SK-N-SH treated with all-trans-retinoic acid at 6 μM for 48 hours (cell line): ENCODE results near the gene TMEM196.

Experiments used
- ATAC-seq: fragments of 200-7000 bp; cut with Tn5 transposase; 3 replicates; pipeline ENCODE4 v1.9.1; 2020; ENCODE audit warnings: mild to moderate bottlenecking, moderate library complexity
- CSDC2 ChIP-seq: fragments of 250-450 bp; sonication (Bioruptor Pico); IDR thresholded peaks from 2 replicates; pipeline ENCODE4 v1.5.0; 2020; ENCODE audit warnings: mild to moderate bottlenecking, moderate library complexity
- ESRRG ChIP-seq: fragments of 250-450 bp; sonication (Bioruptor Pico); IDR thresholded peaks from 2 replicates; pipeline ENCODE4 v1.6.1; 2021; ENCODE audit warnings: mild to moderate bottlenecking
- GLIS3 ChIP-seq: fragments of 250-450 bp; sonication (Bioruptor Pico); IDR thresholded peaks from 2 replicates; pipeline ENCODE4 v1.5.0; 2020; ENCODE audit warnings: mild to moderate bottlenecking, moderate library complexity
- ISL1 ChIP-seq: fragments of 250-450 bp; sonication (Bioruptor Pico); IDR thresholded peaks from 2 replicates; pipeline ENCODE4 v2.1.2; 2022; ENCODE audit warnings: mild to moderate bottlenecking, moderate library complexity
- OSR1 ChIP-seq: fragments of 250-450 bp; sonication (Bioruptor Pico); IDR thresholded peaks from 2 replicates; pipeline ENCODE4 v1.8.0; 2022; ENCODE audit warnings: moderate library complexity, mild to moderate bottlenecking, inconsistent platforms
- PPARA ChIP-seq: fragments of 250-450 bp; sonication (Bioruptor Pico); IDR thresholded peaks from 2 replicates; pipeline ENCODE4 v1.5.0; 2020; ENCODE audit warnings: mild to moderate bottlenecking, borderline replicate concordance
- RARB ChIP-seq: fragments of 250-450 bp; sonication (Bioruptor Pico); IDR thresholded peaks from 2 replicates; pipeline ENCODE4 v1.8.0; 2021; ENCODE audit warnings: mild to moderate bottlenecking, moderate library complexity
- SNAI2 ChIP-seq: fragments of 250-450 bp; sonication (Bioruptor Pico); IDR thresholded peaks from 2 replicates; pipeline ENCODE4 v1.5.0; 2020; ENCODE audit warnings: mild to moderate bottlenecking, moderate library complexity
- TCF4 ChIP-seq: fragments of 250-450 bp; sonication (Bioruptor Pico); IDR thresholded peaks from 2 replicates; pipeline ENCODE4 v1.8.0; 2021; ENCODE audit warnings: mild to moderate bottlenecking, moderate library complexity, borderline replicate concordance
- TOX ChIP-seq: fragments of 250-450 bp; sonication (Bioruptor Pico); IDR thresholded peaks from 2 replicates; pipeline ENCODE4 v1.8.0; 2021; ENCODE audit warnings: mild to moderate bottlenecking, moderate library complexity, borderline replicate concordance
- ZC3H10 ChIP-seq: fragments of 250-450 bp; sonication (Bioruptor Pico); IDR thresholded peaks from 2 replicates; pipeline ENCODE4 v1.5.1; 2021; ENCODE audit warnings: mild to moderate bottlenecking, moderate library complexity
- ZFP3 ChIP-seq: fragments of 250-450 bp; sonication (Bioruptor Pico); IDR thresholded peaks from 2 replicates; pipeline ENCODE4 v1.5.0; 2020; ENCODE audit warnings: mild to moderate bottlenecking, moderate library complexity
- ZFP30 ChIP-seq: fragments of 450-650 bp; formaldehyde crosslinking; IDR thresholded peaks from 2 replicates; pipeline ENCODE4 v1.5.0; 2022; ENCODE audit warnings: mild to moderate bottlenecking, moderate library complexity
- ZNF565 ChIP-seq: fragments of 450-650 bp; formaldehyde crosslinking; conservative IDR thresholded peaks from 2 replicates; pipeline ENCODE4 v1.5.0; 2020; ENCODE audit warnings: low read depth, mild to moderate bottlenecking, moderate library complexity
- ZNF70 ChIP-seq: fragments of 450-650 bp; formaldehyde crosslinking; IDR thresholded peaks from 2 replicates; pipeline ENCODE4 v1.5.0; 2020; ENCODE audit warnings: mild to moderate bottlenecking, moderate library complexity
- ZNF8 ChIP-seq: fragments of 450-650 bp; formaldehyde crosslinking; IDR thresholded peaks from 2 replicates; pipeline ENCODE4 v1.5.0; 2020; ENCODE audit warnings: mild to moderate bottlenecking, moderate library complexity
- TF ChIP-seq, protein P1 (sequence below): fragments of 250-450 bp; sonication (Bioruptor Pico); IDR thresholded peaks from 2 replicates; pipeline ENCODE4 v1.5.0; 2020; ENCODE audit warnings: mild to moderate bottlenecking, moderate library complexity
- TF ChIP-seq, protein P2 (sequence below): fragments of 250-450 bp; sonication (Bioruptor Pico); IDR thresholded peaks from 2 replicates; pipeline ENCODE4 v1.5.1; 2020; ENCODE audit warnings: low read depth, mild to moderate bottlenecking, moderate library complexity
- TF ChIP-seq, protein P3 (sequence below): fragments of 250-450 bp; sonication (Bioruptor Pico); IDR thresholded peaks from 2 replicates; pipeline ENCODE4 v1.8.0; 2021; ENCODE audit warnings: low read depth, mild to moderate bottlenecking, moderate library complexity, borderline replicate concordance
- TF ChIP-seq, protein P4 (sequence below): fragments of 250-450 bp; sonication (Bioruptor Pico); IDR thresholded peaks from 2 replicates; pipeline ENCODE4 v1.8.0; 2020; ENCODE audit warnings: mild to moderate bottlenecking, moderate library complexity, borderline replicate concordance
- TF ChIP-seq, protein P5 (sequence below): fragments of 250-450 bp; sonication (Bioruptor Pico); IDR thresholded peaks from 2 replicates; pipeline ENCODE4 v1.5.1; 2021; ENCODE audit warnings: mild to moderate bottlenecking, moderate library complexity

TMEM196 gene

DNA sequence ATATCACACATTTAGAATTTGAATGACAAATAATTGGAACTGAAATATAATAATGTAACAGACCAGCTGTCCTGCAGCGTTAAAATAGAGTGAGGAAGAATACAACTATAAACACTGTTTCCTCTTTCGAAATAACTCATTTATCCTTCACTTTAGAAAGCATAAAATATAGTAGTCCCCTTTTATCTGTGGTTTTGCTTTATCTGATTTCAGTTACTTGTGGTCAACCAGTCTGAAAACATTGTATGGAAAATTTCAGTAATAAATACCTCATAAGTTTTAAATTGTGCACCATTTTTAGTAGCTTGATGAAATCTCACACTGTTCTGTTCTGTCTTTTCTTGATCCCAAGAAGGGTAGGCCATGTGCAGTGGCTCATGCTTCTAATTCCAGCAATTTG, 96.2 kb downstream of the TMEM196 start:
- no peak for ATAC-seq

DNA sequence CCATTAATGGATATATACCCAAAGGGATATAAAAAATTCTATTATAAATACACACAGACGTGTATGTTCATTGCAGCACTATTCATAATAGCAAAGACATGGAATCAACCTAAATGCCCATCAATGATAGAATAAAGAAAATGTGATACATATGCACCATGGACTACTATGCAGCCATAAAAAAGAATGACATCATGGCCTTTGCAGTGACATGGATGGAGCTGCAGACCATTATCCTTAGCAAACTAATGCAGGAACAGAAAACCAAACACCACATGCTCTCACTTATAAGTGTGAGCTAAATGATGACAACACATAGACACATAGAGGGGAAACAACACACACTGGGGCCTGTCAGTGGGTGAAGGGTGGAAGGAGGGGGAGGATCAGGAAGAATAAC, 97.6 kb downstream of the TMEM196 start:
- ATAC-seq, result no peak
- TF ChIP-seq RARB (CRISPR knock-in tag), result no peak
- no peak for TF ChIP-seq ZNF565 (CRISPR knock-in tag)
- TF ChIP-seq ISL1 (CRISPR knock-in tag), result no peak
- TF ChIP-seq, protein P1, sequence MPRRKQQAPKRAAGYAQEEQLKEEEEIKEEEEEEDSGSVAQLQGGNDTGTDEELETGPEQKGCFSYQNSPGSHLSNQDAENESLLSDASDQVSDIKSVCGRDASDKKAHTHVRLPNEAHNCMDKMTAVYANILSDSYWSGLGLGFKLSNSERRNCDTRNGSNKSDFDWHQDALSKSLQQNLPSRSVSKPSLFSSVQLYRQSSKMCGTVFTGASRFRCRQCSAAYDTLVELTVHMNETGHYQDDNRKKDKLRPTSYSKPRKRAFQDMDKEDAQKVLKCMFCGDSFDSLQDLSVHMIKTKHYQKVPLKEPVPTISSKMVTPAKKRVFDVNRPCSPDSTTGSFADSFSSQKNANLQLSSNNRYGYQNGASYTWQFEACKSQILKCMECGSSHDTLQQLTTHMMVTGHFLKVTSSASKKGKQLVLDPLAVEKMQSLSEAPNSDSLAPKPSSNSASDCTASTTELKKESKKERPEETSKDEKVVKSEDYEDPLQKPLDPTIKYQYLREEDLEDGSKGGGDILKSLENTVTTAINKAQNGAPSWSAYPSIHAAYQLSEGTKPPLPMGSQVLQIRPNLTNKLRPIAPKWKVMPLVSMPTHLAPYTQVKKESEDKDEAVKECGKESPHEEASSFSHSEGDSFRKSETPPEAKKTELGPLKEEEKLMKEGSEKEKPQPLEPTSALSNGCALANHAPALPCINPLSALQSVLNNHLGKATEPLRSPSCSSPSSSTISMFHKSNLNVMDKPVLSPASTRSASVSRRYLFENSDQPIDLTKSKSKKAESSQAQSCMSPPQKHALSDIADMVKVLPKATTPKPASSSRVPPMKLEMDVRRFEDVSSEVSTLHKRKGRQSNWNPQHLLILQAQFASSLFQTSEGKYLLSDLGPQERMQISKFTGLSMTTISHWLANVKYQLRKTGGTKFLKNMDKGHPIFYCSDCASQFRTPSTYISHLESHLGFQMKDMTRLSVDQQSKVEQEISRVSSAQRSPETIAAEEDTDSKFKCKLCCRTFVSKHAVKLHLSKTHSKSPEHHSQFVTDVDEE, result no peak
- TF ChIP-seq, protein P2, sequence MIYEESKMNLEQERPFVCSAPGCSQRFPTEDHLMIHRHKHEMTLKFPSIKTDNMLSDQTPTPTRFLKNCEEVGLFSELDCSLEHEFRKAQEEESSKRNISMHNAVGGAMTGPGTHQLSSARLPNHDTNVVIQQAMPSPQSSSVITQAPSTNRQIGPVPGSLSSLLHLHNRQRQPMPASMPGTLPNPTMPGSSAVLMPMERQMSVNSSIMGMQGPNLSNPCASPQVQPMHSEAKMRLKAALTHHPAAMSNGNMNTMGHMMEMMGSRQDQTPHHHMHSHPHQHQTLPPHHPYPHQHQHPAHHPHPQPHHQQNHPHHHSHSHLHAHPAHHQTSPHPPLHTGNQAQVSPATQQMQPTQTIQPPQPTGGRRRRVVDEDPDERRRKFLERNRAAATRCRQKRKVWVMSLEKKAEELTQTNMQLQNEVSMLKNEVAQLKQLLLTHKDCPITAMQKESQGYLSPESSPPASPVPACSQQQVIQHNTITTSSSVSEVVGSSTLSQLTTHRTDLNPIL, result no peak
- no peak for TF ChIP-seq ZNF8 (CRISPR knock-in tag)
- TF ChIP-seq ZC3H10, result no peak
- TF ChIP-seq TOX (CRISPR knock-in tag), result no peak
- TF ChIP-seq TCF4 (CRISPR knock-in tag), result no peak
- TF ChIP-seq PPARA, result no peak
- no peak for TF ChIP-seq ESRRG (CRISPR knock-in tag)
- TF ChIP-seq ZFP3 (CRISPR knock-in tag), result no peak

More for the DNA sequence above, 96.2 kb downstream of the TMEM196 start:
- TF ChIP-seq ZFP30 (CRISPR knock-in tag) (no peak), ZNF70 (CRISPR knock-in tag) (no peak), ZC3H10 (no peak), SNAI2 (CRISPR knock-in tag) (no peak), ZFP3 (CRISPR knock-in tag) (no peak), ZNF565 (CRISPR knock-in tag) (no peak), TCF4 (CRISPR knock-in tag) (no peak)
- TF ChIP-seq, protein P2, result no peak
- TF ChIP-seq, protein P1, result no peak

DNA sequence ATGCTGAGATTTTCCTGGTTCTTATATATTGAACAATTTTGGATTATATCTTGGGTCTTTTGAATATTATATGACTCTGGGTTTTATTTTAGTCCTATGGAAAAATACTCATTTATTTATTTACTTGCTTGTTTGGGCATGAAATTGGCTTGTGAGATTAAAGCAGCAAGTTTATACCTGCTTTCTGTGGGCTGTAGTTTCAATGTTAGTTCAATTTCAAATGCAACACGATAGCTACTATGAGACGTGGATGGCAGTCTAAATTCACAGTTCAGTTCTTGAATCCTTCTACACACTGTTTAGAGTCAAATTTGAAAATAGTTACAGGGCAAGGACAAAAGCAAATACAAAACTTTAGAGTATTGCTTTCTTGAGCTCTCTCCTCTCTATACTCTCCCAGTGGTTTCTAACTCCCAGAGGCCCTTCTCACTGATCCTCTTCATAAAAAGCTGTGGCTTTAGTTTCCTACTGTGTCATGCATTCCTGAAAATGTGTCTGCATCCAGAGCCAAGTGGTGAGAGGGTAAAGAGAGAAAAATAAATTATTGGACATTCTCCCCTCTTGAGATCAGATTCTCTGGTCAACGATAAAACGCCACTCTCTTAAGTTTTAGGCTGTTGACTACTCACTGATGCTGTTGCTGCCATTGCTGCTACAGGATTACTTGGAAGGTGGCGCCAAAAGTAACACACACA, 99.0 kb downstream of the TMEM196 start:
- no peak for ATAC-seq
- TF ChIP-seq, protein P3, sequence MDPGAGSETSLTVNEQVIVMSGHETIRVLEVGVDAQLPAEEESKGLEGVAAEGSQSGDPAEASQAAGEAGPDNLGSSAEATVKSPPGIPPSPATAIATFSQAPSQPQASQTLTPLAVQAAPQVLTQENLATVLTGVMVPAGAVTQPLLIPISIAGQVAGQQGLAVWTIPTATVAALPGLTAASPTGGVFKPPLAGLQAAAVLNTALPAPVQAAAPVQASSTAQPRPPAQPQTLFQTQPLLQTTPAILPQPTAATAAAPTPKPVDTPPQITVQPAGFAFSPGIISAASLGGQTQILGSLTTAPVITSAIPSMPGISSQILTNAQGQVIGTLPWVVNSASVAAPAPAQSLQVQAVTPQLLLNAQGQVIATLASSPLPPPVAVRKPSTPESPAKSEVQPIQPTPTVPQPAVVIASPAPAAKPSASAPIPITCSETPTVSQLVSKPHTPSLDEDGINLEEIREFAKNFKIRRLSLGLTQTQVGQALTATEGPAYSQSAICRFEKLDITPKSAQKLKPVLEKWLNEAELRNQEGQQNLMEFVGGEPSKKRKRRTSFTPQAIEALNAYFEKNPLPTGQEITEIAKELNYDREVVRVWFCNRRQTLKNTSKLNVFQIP (CRISPR knock-in tag), result no peak
- TF ChIP-seq ZNF565 (CRISPR knock-in tag) (no peak), PPARA (no peak), RARB (CRISPR knock-in tag) (no peak), ZFP30 (CRISPR knock-in tag) (no peak), ZC3H10 (no peak), SNAI2 (CRISPR knock-in tag) (no peak), ISL1 (CRISPR knock-in tag) (no peak), GLIS3 (CRISPR knock-in tag) (no peak), ESRRG (CRISPR knock-in tag) (no peak), TOX (CRISPR knock-in tag) (no peak), TCF4 (CRISPR knock-in tag) (no peak), ZFP3 (CRISPR knock-in tag) (no peak), CSDC2 (CRISPR knock-in tag) (no peak), ZNF70 (CRISPR knock-in tag) (no peak), OSR1 (no peak)
- TF ChIP-seq, protein P4, sequence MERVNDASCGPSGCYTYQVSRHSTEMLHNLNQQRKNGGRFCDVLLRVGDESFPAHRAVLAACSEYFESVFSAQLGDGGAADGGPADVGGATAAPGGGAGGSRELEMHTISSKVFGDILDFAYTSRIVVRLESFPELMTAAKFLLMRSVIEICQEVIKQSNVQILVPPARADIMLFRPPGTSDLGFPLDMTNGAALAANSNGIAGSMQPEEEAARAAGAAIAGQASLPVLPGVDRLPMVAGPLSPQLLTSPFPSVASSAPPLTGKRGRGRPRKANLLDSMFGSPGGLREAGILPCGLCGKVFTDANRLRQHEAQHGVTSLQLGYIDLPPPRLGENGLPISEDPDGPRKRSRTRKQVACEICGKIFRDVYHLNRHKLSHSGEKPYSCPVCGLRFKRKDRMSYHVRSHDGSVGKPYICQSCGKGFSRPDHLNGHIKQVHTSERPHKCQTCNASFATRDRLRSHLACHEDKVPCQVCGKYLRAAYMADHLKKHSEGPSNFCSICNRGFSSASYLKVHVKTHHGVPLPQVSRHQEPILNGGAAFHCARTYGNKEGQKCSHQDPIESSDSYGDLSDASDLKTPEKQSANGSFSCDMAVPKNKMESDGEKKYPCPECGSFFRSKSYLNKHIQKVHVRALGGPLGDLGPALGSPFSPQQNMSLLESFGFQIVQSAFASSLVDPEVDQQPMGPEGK (CRISPR knock-in tag), result no peak
- TF ChIP-seq, protein P5, sequence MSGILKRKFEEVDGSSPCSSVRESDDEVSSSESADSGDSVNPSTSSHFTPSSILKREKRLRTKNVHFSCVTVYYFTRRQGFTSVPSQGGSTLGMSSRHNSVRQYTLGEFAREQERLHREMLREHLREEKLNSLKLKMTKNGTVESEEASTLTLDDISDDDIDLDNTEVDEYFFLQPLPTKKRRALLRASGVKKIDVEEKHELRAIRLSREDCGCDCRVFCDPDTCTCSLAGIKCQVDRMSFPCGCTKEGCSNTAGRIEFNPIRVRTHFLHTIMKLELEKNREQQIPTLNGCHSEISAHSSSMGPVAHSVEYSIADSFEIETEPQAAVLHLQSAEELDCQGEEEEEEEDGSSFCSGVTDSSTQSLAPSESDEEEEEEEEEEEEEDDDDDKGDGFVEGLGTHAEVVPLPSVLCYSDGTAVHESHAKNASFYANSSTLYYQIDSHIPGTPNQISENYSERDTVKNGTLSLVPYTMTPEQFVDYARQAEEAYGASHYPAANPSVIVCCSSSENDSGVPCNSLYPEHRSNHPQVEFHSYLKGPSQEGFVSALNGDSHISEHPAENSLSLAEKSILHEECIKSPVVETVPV, result no peak
- TF ChIP-seq, protein P2, result no peak
